ENCODE data around the gene WAPL.

GRCh38 chr10:86443936-86444335, 77.7 kb downstream of the WAPL start:
- TF ChIP-seq CTCF (IDR thresholded peaks at IDR 0.05) = no peak
- no peak for TF ChIP-seq POLR2A (IDR thresholded peaks at IDR 0.05)

Data from prostate gland (tissue), 2 donors.